ENCODE data around the gene PSMB10. TPM values are rescaled to one million over a fixed set of nuclear protein-coding genes. Genes with fewer than 3 reads are reported as not detected.

The PSMB10 gene
- total and polyA plus RNA-seq, 2 donors (not counting 3 experiments of a cell fraction or from before 2014, with no cell fraction given) = 40.8 to 54.7 TPM

- Histone ChIP-seq H3K9me1 (replicated peaks; ENCODE audit: control insufficient read depth, extremely low read depth, insufficient read depth, low read length) (no peaks in the 10 kb centered on the region), H2AFZ (ENCODE audit: low read depth, low read length) (peak overlapping the region; percentile 77), H4K20me1 (replicated peaks; ENCODE audit: control insufficient read depth, extremely low read depth, insufficient read depth, low read length) (no peaks in the 10 kb centered on the region), H3K79me2 (ENCODE audit: control insufficient read depth, insufficient read depth, low read length) (peaks cover 37% of the 10 kb centered on the region), H3K4me2 (ENCODE audit: insufficient read depth, low read length) (peak overlapping the region; percentile 78), H3K4me1 (ENCODE audit: control insufficient read depth, extremely low read depth, insufficient read depth, low read length) (peaks cover 22% of the 10 kb centered on the region), H3K4me3 (replicated peaks in 1 of 3; ENCODE audit: insufficient read depth in 1 of 3, low read depth in 1 of 3, low read length in 3 of 3) (peak overlapping the region; percentile 49 to 97 (median 92)), H3K27me3 (ENCODE audit: control insufficient read depth in 2 of 2, insufficient read depth in 2 of 2, low read length in 2 of 2) (no peaks in the 10 kb centered on the region), H3K9ac (replicated peaks; ENCODE audit: extremely low read depth, insufficient read depth, low read length) (peak overlapping the region; percentile 91), H3K36me3 (ENCODE audit: control insufficient read depth in 2 of 2, extremely low read depth in 1 of 2, insufficient read depth in 2 of 2, low read length in 2 of 2) (no peaks in the 10 kb centered on the region), H3K9me3 (replicated peaks; ENCODE audit: control insufficient read depth, insufficient read depth, low read length) (no peaks in the 10 kb centered on the region), H3K27ac (ENCODE audit: insufficient read depth, low read depth, low read length) (peak overlapping the region; percentile 70)
- intact Hi-C loops (cut with micrococcal nuclease) = no loop called here
- ChIA-PET CTCF (interaction anchor here (1.0 to 1.3 kb wide), 3 partner anchors 11 to 153 kb away, joined by 3 to 6 read pairs (median 3); no protein-coding TSS in a partner anchor), POLR2A (no interaction called here)
- TF ChIP-seq EZH2 (IDR thresholded peaks at IDR 0.05; ENCODE audit: borderline replicate concordance, low read depth, low read length, severe bottlenecking) (no peak), POLR2A (IDR thresholded peaks at IDR 0.05; ENCODE audit: low read depth, low read length) (no peak), FOS (IDR thresholded peaks at IDR 0.05; ENCODE audit: borderline replicate concordance, insufficient read depth, low read length) (no peak), POLR2AphosphoS5 (IDR thresholded peaks at IDR 0.05; ENCODE audit: insufficient read depth, low read depth, low read length) (no peak), MYC (IDR thresholded peaks at IDR 0.05; ENCODE audit: low read depth, low read length) (no peak), GATA2 (IDR thresholded peaks at IDR 0.05; ENCODE audit: insufficient read depth, insufficient read length, low read depth, low read length) (no peak), JUN (IDR thresholded peaks at IDR 0.05; ENCODE audit: borderline replicate concordance, insufficient read depth, insufficient read length, low read depth) (no peak)
- TF ChIP-seq, protein P1, sequence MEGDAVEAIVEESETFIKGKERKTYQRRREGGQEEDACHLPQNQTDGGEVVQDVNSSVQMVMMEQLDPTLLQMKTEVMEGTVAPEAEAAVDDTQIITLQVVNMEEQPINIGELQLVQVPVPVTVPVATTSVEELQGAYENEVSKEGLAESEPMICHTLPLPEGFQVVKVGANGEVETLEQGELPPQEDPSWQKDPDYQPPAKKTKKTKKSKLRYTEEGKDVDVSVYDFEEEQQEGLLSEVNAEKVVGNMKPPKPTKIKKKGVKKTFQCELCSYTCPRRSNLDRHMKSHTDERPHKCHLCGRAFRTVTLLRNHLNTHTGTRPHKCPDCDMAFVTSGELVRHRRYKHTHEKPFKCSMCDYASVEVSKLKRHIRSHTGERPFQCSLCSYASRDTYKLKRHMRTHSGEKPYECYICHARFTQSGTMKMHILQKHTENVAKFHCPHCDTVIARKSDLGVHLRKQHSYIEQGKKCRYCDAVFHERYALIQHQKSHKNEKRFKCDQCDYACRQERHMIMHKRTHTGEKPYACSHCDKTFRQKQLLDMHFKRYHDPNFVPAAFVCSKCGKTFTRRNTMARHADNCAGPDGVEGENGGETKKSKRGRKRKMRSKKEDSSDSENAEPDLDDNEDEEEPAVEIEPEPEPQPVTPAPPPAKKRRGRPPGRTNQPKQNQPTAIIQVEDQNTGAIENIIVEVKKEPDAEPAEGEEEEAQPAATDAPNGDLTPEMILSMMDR (IDR thresholded peaks at IDR 0.05; ENCODE audit: extremely low read depth in 1 of 2, insufficient read depth in 1 of 2, low read depth in 1 of 2, low read length in 2 of 2) = no peak
- TF ChIP-seq, protein P2, sequence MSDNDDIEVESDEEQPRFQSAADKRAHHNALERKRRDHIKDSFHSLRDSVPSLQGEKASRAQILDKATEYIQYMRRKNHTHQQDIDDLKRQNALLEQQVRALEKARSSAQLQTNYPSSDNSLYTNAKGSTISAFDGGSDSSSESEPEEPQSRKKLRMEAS (IDR thresholded peaks at IDR 0.05; ENCODE audit: insufficient read depth, insufficient read length) = no peak
- no peak for FAIRE-seq
- DNase-seq (ENCODE audit: low read depth, low spot score) = peak; percentile 20
- dilution Hi-C loops (cut with MboI; ENCODE audit: extremely low pct_ligation_motif_present, low sequenced_read_pairs) = no loop called here
- BruUV-seq (replicated peaks) = no TSS peak
Measured at GRCh38 chr16:67969254-67970039, 32.8 kb upstream of the PSMB10 start.

All from endothelial cell of umbilical vein (primary cell).